LNCAP (cell line): ENCODE measurements around the gene RUNX2.

ENCODE experiments used
- TF ChIP-seq, protein P1 (sequence below): fragments of 450-650 bp; IDR thresholded peaks from 2 replicates; pipeline ENCODE4 v1.5.1; 2017; ENCODE audit warnings: mild to moderate bottlenecking

The RUNX2 gene

DNA sequence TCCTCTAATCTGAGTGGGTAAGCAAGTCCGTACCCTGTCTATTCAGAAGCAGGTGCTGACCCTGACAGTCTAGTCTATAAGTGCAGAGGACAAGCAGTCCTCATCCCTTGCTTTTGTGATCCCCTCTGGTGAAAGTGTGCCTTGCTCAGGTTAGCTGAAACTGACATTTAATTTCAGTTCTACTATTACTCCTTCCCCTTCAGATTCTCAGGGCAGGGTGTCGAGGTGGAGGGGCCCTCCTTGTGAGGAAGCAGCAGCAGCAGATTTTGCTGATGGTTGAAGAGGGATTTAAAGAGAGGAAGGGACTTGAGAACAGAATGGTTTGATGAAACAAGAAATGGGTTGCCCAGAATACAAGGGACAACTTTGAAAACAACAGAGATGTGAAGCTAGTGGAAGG lies 378.2 kb downstream of the RUNX2 start:
- TF ChIP-seq, protein P1, sequence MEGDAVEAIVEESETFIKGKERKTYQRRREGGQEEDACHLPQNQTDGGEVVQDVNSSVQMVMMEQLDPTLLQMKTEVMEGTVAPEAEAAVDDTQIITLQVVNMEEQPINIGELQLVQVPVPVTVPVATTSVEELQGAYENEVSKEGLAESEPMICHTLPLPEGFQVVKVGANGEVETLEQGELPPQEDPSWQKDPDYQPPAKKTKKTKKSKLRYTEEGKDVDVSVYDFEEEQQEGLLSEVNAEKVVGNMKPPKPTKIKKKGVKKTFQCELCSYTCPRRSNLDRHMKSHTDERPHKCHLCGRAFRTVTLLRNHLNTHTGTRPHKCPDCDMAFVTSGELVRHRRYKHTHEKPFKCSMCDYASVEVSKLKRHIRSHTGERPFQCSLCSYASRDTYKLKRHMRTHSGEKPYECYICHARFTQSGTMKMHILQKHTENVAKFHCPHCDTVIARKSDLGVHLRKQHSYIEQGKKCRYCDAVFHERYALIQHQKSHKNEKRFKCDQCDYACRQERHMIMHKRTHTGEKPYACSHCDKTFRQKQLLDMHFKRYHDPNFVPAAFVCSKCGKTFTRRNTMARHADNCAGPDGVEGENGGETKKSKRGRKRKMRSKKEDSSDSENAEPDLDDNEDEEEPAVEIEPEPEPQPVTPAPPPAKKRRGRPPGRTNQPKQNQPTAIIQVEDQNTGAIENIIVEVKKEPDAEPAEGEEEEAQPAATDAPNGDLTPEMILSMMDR = no peak

DNA sequence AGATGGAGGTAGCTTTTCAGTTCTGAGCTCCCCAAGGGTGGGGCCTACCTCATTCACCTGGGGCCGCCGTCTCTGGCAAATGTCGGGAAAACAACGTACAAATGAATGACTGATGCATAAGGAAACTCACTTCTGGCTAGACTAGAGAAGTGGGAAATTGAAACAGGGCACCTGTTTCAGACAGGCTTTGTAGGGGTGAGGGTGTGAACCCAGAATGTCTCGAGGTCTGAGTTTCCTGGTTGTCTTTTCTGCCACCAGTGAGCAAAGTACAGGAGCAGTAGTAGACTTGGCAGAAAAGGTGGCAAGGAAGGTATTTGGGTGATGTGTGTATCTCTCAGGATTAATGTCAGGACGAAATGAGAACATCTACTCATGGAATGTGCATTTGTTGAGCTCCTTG lies 379.0 kb downstream of the RUNX2 start:
- TF ChIP-seq, protein P1 = no peak

DNA sequence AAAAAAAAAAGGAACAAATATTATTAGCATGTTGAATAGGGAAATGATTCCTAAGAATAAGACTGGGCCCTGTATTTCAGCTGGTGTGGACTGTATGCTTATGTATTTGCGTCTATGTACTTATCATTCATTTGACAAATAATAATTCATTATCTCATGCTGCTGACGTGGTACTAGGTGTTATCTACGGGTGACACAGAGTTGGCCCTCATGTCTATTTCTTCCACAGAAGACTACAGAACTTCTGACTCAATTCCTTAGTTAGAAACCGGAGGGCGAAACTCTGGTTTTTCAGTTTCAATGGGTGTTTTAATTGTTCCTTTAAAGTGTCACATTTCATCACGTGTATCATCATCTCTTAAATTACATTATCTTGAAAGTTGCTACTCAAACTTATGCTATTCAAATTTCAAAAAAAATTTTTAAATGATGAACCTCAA lies 381.7 kb downstream of the RUNX2 start:
- TF ChIP-seq, protein P1 = no peak

DNA sequence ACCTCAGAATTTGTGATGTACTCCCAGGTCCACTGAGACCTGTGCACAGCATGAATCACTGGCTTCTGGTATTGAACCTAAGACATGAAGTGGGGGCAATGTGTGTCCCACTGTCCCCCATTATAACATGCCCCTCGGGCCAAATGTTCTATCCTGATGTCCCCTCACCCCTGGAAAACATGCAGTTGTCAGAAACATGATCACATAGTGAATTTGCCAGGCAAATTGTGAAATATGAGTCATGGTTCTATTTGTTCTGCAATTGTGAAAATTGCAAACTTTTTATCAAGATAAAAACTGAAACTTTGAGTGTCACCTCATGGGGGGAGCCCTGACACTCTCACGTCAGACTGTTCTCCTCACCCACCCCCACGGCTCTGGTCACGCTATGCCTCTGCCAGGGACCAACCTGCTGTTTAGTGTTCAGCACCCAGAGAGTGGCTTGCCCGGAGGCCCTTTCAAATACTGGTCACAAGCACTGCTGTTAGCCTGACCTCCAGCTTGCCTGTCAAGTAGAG lies 382.2 kb downstream of the RUNX2 start:
- TF ChIP-seq, protein P1 = no peak

GRCh38 chr6:45712076-45712475 lies 383.9 kb downstream of the RUNX2 start:
- TF ChIP-seq, protein P1 = no peak

GRCh38 chr6:45712786-45713185 lies 384.7 kb downstream of the RUNX2 start:
- TF ChIP-seq, protein P1 = no peak
